ENCODE data around the gene PLCB2.

The PLCB2 gene

GRCh38 chr15:40258544-40258943, 49.2 kb downstream of the PLCB2 start:
- H3K27ac ChIP-seq = no peak overlapping the region
- TF ChIP-seq, protein P1, sequence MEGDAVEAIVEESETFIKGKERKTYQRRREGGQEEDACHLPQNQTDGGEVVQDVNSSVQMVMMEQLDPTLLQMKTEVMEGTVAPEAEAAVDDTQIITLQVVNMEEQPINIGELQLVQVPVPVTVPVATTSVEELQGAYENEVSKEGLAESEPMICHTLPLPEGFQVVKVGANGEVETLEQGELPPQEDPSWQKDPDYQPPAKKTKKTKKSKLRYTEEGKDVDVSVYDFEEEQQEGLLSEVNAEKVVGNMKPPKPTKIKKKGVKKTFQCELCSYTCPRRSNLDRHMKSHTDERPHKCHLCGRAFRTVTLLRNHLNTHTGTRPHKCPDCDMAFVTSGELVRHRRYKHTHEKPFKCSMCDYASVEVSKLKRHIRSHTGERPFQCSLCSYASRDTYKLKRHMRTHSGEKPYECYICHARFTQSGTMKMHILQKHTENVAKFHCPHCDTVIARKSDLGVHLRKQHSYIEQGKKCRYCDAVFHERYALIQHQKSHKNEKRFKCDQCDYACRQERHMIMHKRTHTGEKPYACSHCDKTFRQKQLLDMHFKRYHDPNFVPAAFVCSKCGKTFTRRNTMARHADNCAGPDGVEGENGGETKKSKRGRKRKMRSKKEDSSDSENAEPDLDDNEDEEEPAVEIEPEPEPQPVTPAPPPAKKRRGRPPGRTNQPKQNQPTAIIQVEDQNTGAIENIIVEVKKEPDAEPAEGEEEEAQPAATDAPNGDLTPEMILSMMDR (IDR thresholded peaks at IDR 0.05) = no peak
- no peak for TF ChIP-seq ZFX (IDR thresholded peaks at IDR 0.05; ENCODE audit: borderline replicate concordance)

DNA sequence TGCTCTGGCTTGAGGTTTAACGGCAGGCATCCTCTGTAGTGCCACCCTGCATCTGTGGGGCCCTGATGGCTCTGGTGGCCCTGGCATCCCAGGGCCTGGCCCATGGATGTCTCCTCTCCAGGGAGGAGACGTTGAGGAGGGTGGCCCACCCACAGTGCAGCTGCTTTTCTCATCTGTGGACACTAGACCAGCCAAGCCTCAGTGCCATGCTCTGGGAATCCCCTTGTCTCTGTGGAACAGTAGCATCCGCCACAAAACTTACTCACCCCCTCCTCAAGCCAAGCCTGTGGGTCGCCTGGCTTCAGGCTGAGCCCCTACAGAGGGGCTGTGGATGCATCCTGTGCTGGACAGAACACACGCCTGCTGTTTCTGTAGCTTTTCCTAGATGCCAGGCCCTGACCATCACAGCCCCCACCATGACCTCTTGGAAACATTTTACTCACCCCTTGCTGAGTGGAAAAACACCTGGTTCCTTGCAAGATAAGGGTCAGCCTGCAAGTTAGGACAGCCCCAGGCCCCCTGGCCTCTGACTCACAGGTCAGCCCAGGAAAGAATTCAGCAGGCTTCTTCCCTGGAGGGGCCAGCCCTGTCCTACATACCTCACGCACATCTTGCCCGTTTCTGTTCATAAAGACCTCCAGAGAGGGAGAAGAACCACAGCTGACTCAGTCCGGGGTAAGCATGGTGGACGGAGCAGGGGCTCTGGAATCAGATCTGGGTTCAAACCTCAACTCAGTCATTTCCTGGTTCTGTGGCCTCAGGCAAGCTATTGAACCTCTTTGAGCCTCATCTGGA, 49.9 kb downstream of the PLCB2 start:
- H3K27ac ChIP-seq = no peak overlapping the region
- no peak for TF ChIP-seq ZFX (IDR thresholded peaks at IDR 0.05; ENCODE audit: borderline replicate concordance)
- TF ChIP-seq, protein P1 (IDR thresholded peaks at IDR 0.05) = no peak

DNA sequence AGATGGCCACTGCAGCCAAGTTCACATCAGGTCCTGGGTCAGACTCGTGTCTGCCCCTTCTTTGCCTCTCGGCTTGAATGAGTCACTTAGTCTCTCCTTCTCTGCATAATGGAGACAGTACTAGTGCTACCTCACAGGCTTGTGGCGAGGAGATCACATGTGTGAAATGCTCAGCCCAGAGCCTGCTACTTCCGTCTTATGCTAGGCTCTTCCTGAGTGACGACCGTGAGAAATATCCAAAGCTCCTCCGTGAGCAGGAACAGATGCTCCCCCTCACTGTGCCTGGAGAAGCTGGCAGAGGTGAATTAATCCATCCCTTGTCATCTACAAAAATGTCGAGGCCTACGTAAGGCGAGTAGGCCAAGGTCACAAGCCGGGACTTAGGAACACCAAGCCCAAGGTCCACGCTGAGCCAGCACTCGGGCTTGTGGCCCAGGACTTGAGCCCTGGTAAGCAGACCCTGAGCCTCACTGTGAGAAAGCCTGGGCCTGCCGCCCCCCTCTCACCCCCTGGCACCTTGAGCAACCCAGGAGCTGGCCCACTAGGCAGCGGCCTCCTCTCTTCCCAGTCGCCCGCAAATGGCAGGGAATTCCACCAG, 51.0 kb downstream of the PLCB2 start:
- TF ChIP-seq, protein P1 (IDR thresholded peaks at IDR 0.05) = no peak
- TF ChIP-seq ZFX (IDR thresholded peaks at IDR 0.05; ENCODE audit: borderline replicate concordance) = no peak
- no peak overlapping the region for H3K27ac ChIP-seq

DNA sequence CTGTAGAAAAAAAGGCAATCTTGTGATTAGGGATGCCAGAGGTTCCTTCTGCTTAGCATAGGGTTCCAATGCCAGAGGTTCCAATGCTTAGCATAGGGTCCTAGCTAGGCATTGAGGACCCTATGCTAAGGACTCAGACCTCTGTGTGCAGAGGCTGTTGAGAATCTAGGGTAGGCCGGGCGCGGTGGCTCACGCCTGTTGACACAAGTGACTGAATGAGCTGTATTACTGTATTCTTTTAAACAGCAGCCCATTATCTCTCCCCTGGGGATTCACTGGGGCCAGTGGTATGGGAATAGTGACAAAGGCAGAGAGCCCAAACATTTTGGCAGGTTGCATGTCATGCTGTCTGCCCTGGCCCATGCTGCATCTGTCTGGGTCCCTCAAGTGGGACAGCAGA, 52.7 kb downstream of the PLCB2 start:
- H3K27ac ChIP-seq = no peak overlapping the region
- TF ChIP-seq ZFX (IDR thresholded peaks at IDR 0.05; ENCODE audit: borderline replicate concordance) = no peak
- TF ChIP-seq, protein P1 (IDR thresholded peaks at IDR 0.05) = no peak

- TF ChIP-seq, protein P1 (IDR thresholded peaks at IDR 0.05) = no peak
- no peak for TF ChIP-seq ZFX (IDR thresholded peaks at IDR 0.05; ENCODE audit: borderline replicate concordance)
- H3K27ac ChIP-seq = no peak overlapping the region
Observed at GRCh38 chr15:40254452-40254851, 53.3 kb downstream of the PLCB2 start.

DNA sequence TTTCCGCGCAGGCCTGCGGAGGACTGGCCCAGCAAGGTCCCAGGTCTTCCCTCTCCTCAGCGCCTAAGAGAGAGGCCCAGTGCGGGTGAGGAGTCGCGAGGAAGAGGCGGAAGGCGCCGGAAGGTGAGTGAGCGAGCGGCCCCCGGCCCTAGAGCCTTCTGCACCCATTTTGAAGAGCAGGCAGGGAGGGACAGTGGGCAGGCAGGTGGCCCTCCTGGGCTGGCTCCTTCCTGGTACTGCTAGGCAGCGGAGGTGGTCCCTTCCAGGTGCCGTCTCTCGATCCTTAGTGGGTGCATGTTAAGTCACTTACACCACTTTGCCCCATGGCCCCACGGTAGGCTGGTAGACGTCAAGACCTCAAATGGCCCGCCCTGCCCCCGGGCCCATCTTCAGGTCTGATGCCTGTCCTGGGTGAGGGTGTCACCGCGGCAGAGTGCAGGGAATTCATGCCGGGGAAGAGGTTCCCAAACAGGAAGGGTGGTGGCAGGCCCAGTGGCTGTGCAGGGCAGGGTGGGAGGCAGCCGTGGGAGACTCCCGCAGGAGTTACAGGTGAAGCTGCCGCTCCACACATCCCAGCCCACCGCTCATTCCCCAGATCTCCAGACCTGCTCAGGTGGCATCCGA, 54.5 kb downstream of the PLCB2 start:
- TF ChIP-seq ZFX (IDR thresholded peaks at IDR 0.05; ENCODE audit: borderline replicate concordance) = no peak
- TF ChIP-seq, protein P1 (IDR thresholded peaks at IDR 0.05) = no peak
- H3K27ac ChIP-seq = peak overlapping the region; percentile 79
